ENCODE results near the gene ADCK2. TPM values are rescaled to one million over a fixed set of nuclear protein-coding genes. Genes with fewer than 3 reads are reported as not detected.

Gene ADCK2
- total and polyA plus RNA-seq, 10 of the 15 experiments (the other 5 are each of a cell fraction or from before 2014, with no cell fraction given) = 0.52 to 19.4 (median 13.1) TPM

DNA sequence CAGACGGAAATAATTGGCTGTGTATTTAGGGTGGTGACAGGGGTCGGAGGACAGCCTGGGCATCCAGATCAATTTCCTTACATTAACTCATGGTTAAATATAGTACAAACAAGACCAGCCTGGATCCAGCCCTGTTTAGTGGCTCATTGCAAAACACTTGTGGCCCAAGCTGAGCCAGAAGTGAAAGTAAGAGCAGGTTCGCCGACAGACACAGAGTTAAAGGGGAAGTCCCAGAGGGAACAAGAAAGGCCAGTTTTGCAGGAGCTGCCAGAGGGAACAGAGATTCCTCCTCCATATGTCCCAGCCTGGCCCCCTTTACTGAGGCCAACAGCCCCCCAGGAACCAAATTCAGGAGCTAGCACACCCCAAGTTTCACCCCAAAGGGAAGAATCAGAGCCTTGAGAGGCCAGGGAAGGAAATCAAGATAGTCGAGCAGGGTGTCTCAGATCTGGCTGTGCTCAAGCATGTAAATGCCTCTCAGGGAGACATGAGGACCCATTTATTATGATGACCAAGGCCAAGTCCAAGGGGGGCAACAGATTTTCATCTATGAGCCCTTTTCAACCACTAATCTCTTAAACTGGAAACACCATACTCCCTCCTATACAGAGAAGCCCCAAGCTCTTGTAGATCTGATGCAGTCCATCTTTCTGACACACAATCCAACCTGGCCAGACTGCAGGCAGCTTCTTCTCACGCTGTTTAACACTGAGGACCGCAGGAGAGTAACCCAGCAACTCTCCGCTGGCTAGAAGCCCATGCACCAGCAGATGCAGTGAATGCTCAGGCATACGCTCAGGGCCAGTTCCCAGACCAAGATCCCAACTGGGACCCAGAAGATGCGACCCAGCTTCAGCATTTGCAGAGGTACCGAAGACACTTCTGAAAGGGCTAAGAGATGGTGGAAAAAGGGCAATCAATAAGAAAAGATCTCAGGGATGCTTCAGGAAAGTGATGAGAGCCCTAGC lies 15.9 kb upstream of the ADCK2 start:
- FAIRE-seq = peak; percentile 95
- Histone ChIP-seq H4K20me1 (ENCODE audit: control insufficient read depth, insufficient read depth) (no peaks in the 10 kb centered on the region), H3K36me3 (ENCODE audit: control insufficient read depth in 2 of 2, insufficient read depth in 2 of 2, low read length in 1 of 2) (no peaks in the 10 kb centered on the region), H3K4me3 (peak overlapping the region; percentile 9; the same call in 1 of the 2 replicates), H2AFZ (ENCODE audit: control insufficient read depth, low read depth, low read length) (peak overlapping the region; percentile 76), H3K27me3 (replicated peaks in 1 of 2; ENCODE audit: control insufficient read depth in 2 of 2, insufficient read depth in 2 of 2, low read length in 1 of 2) (no peaks in the 10 kb centered on the region), H3K4me2 (ENCODE audit: control insufficient read depth, insufficient read depth) (peak overlapping the region; percentile 79), H3K9me3 (replicated peaks; ENCODE audit: control insufficient read depth, insufficient read depth, low read length) (no peaks in the 10 kb centered on the region), H3K79me2 (ENCODE audit: control insufficient read depth, insufficient read depth, low read length) (no peaks in the 10 kb centered on the region), H3K27ac (ENCODE audit: control insufficient read depth, insufficient read depth) (no peak overlapping the region), H3K4me1 (ENCODE audit: control insufficient read depth, insufficient read depth, low read length) (peaks cover 12% of the 10 kb centered on the region), H3K9ac (ENCODE audit: control insufficient read depth, insufficient read depth, low read length) (peak overlapping the region; percentile 39; the same call in 1 of the 2 replicates)
- ChIA-PET POLR2A (interaction anchor here (1.4 kb wide), 1 partner anchor 19 kb away, joined by 3 read pairs; no protein-coding TSS in a partner anchor), SMC1A (ENCODE audit: uncharacterized antibody, unreplicated experiment) (interaction anchor here (0.6 to 1.8 kb wide), 4 partner anchors 17 to 181 kb away, joined by 3 to 4 read pairs (median 4); no protein-coding TSS in a partner anchor), RAD21 (ENCODE audit: unreplicated experiment) (interaction anchor here (0.6 to 1.6 kb wide), 5 partner anchors 17 to 934 kb away, joined by 3 to 6 read pairs (median 4); no protein-coding TSS in a partner anchor), CTCF (interaction anchor here (0.7 to 2.8 kb wide), 6 partner anchors 9 to 180 kb away, joined by 3 to 21 read pairs (median 4); no protein-coding TSS in a partner anchor)
- intact Hi-C loops (cut with micrococcal nuclease; ENCODE audit: unreplicated experiment) = loop anchor here (5.0 kb wide), 1 partner anchor 355 kb away; the partner anchor contains the start of gene MRPS33
- in situ Hi-C loops (cut with MboI) = loop anchor here (5.0 kb wide), 1 partner anchor 140 kb away; no protein-coding TSS in a partner anchor
- no TSS peak for BruUV-seq (replicated peaks)
- no peak for DNase-seq (ENCODE audit: low read depth, low spot score)
- WGBS (ENCODE audit: insufficient coverage, insufficient replicate concordance, low lambda C conversion rate, missing lambda C conversion rate) = 43% methylated on average over 11 of the region's 11 CpGs
- ATAC-seq = peak; percentile 96
- TF ChIP-seq RAD51 (IDR thresholded peaks at IDR 0.05) (no peak), CHD1 (IDR thresholded peaks at IDR 0.05; ENCODE audit: low read depth, low read length) (no peak), IKZF1 (conservative IDR thresholded peaks at IDR 0.05) (0 out of 2 replicates have a peak, but pooled peaks have one; percentile 55), NFXL1 (IDR thresholded peaks at IDR 0.05; ENCODE audit: borderline replicate concordance) (no peak), YBX1 (IDR thresholded peaks at IDR 0.05) (no peak), LARP7 (IDR thresholded peaks at IDR 0.05) (no peak), RUNX3 (IDR thresholded peaks at IDR 0.05; ENCODE audit: low read length) (peak; percentile 26; the same call in 1 of the 2 replicates), BCL11A (IDR thresholded peaks at IDR 0.05; ENCODE audit: low read depth, low read length) (no peak), WRNIP1 (IDR thresholded peaks at IDR 0.05; ENCODE audit: borderline replicate concordance, low read depth, low read length) (no peak), SMC3 (IDR thresholded peaks at IDR 0.05; ENCODE audit: borderline replicate concordance, low read length) (peak; percentile 16; the same call in 1 of the 2 replicates), SMAD1 (IDR thresholded peaks at IDR 0.05; ENCODE audit: low read depth, partially characterized antibody) (no peak), ZNF24 (IDR thresholded peaks at IDR 0.05) (no peak), IRF4 (IDR thresholded peaks at IDR 0.05; ENCODE audit: low read depth, low read length) (no peak), SREBF1 (IDR thresholded peaks at IDR 0.05; ENCODE audit: low read length) (no peak), GATAD2B (conservative IDR thresholded peaks at IDR 0.05; ENCODE audit: low read depth) (no peak), MEF2B (IDR thresholded peaks at IDR 0.05; ENCODE audit: partially characterized antibody, poor library complexity, severe bottlenecking) (peak; percentile 7), BRCA1 (IDR thresholded peaks at IDR 0.05; ENCODE audit: low read depth, low read length) (no peak)
- TF ChIP-seq, protein P1, sequence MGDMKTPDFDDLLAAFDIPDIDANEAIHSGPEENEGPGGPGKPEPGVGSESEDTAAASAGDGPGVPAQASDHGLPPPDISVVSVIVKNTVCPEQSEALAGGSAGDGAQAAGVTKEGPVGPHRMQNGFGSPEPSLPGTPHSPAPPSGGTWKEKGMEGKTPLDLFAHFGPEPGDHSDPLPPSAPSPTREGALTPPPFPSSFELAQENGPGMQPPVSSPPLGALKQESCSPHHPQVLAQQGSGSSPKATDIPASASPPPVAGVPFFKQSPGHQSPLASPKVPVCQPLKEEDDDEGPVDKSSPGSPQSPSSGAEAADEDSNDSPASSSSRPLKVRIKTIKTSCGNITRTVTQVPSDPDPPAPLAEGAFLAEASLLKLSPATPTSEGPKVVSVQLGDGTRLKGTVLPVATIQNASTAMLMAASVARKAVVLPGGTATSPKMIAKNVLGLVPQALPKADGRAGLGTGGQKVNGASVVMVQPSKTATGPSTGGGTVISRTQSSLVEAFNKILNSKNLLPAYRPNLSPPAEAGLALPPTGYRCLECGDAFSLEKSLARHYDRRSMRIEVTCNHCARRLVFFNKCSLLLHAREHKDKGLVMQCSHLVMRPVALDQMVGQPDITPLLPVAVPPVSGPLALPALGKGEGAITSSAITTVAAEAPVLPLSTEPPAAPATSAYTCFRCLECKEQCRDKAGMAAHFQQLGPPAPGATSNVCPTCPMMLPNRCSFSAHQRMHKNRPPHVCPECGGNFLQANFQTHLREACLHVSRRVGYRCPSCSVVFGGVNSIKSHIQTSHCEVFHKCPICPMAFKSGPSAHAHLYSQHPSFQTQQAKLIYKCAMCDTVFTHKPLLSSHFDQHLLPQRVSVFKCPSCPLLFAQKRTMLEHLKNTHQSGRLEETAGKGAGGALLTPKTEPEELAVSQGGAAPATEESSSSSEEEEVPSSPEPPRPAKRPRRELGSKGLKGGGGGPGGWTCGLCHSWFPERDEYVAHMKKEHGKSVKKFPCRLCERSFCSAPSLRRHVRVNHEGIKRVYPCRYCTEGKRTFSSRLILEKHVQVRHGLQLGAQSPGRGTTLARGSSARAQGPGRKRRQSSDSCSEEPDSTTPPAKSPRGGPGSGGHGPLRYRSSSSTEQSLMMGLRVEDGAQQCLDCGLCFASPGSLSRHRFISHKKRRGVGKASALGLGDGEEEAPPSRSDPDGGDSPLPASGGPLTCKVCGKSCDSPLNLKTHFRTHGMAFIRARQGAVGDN (IDR thresholded peaks at IDR 0.05) = no peak
- TF ChIP-seq, protein P2, sequence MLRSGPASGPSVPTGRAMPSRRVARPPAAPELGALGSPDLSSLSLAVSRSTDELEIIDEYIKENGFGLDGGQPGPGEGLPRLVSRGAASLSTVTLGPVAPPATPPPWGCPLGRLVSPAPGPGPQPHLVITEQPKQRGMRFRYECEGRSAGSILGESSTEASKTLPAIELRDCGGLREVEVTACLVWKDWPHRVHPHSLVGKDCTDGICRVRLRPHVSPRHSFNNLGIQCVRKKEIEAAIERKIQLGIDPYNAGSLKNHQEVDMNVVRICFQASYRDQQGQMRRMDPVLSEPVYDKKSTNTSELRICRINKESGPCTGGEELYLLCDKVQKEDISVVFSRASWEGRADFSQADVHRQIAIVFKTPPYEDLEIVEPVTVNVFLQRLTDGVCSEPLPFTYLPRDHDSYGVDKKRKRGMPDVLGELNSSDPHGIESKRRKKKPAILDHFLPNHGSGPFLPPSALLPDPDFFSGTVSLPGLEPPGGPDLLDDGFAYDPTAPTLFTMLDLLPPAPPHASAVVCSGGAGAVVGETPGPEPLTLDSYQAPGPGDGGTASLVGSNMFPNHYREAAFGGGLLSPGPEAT (IDR thresholded peaks at IDR 0.05; ENCODE audit: low read depth) = peak; percentile 19; the same call in 1 of the 2 replicates

All from GM12878 (cell line).